ENCODE results near the gene IGFLR1. TPM values are rescaled to one million over a fixed set of nuclear protein-coding genes. Genes with fewer than 3 reads are reported as not detected.
A peak's percentile ranks its signal among the peaks of the same experiment; 100 is the strongest.

Gene IGFLR1
- total and polyA plus RNA-seq, 2 of the 4 experiments (the other 2 are of a cell fraction): 0.72 to 2.7 TPM

GRCh38 chr19:35757749-35758608 lies 15.7 kb upstream of the IGFLR1 start, which contains the start of gene PROSER3:
Gene PROSER3 (plus strand): TSS chr19:35758176. CDS start chr19:35758216, 40 bp downstream.
- peaks cover 20% of the 10 kb centered on the region; the same call in 1 of the 2 replicates for H3K9me1 ChIP-seq (ENCODE audit: insufficient read depth, low read length)
- peak within 1 kb of the TSS; percentile 96 for H2AFZ ChIP-seq (replicated peaks; ENCODE audit: low read length, poor library complexity)
- H3K4me1 ChIP-seq (ENCODE audit: control insufficient read depth, insufficient read depth, low read length): peaks cover 13% of the 10 kb centered on the region
- peak within 1 kb of the TSS; percentile 96 for H2BK5ac ChIP-seq (ENCODE audit: low read depth, low read length, poor library complexity, severe bottlenecking)
- peak within 1 kb of the TSS; percentile 93 for H3K4ac ChIP-seq (ENCODE audit: low read depth, low read length)
- TSS peak; percentile 74 for BruUV-seq (replicated peaks)
- peaks cover 28% of the 10 kb centered on the region for H3K36me3 ChIP-seq (ENCODE audit: control insufficient read depth, insufficient read depth, low read length)
- 2% methylated on average over 14 of the region's 53 CpGs; no CpG with 5 or more reads in 1 of the 2 experiments for WGBS, 2 experiments (ENCODE audit: extremely low coverage in 2 of 2, insufficient read length in 1 of 2)
- H3K27ac ChIP-seq (ENCODE audit: insufficient read depth, low read length): peak within 1 kb of the TSS; percentile 97
- peaks cover 6% of the 10 kb centered on the region; the same call in 1 of the 2 replicates for H4K20me1 ChIP-seq (ENCODE audit: insufficient read depth, low read length)
- peak within 1 kb of the TSS; percentile 92 for H4K91ac ChIP-seq (ENCODE audit: insufficient read depth, low read depth, low read length)
- intact Hi-C loops (cut with micrococcal nuclease) (loop anchor here (2.0 to 5.0 kb wide), 2 partner anchors 17 to 174 kb away; partner anchors contain the start of gene ARHGAP33), in situ Hi-C loops (cut with MboI; ENCODE audit: low sequenced_read_pairs) (no loop called here), dilution Hi-C loops (cut with HindIII; ENCODE audit: low sequenced_read_pairs, unreplicated experiment) (no loop called here)
- H3K9me3 ChIP-seq (ENCODE audit: control insufficient read depth, insufficient read depth, low read length): no peaks in the 10 kb centered on the region
- H3K23ac ChIP-seq (ENCODE audit: low read depth, low read length): peak within 1 kb of the TSS; percentile 96
- ATAC-seq (ENCODE audit: low read depth) (peak; percentile 86), DNase-seq (peak; percentile 100)
- peak within 1 kb of the TSS; percentile 96 for H3K14ac ChIP-seq (replicated peaks; ENCODE audit: low read depth, low read length)
- H3K4me3 ChIP-seq (ENCODE audit: insufficient read depth, low read depth, low read length): peak within 1 kb of the TSS; percentile 58
- H2BK20ac ChIP-seq (ENCODE audit: low read depth, low read length): peak within 1 kb of the TSS; percentile 47; the same call in 1 of the 2 replicates
- H2BK15ac ChIP-seq (ENCODE audit: low read depth, low read length): peak within 1 kb of the TSS; percentile 56; the same call in 1 of the 3 replicates
- peak within 1 kb of the TSS; percentile 82 for H2AK5ac ChIP-seq (ENCODE audit: low read depth, low read length)
- peak within 1 kb of the TSS; percentile 80 for H4K5ac ChIP-seq (ENCODE audit: low read depth, low read length)
- H3K27me3 ChIP-seq (ENCODE audit: control insufficient read depth, insufficient read depth, low read length): no peaks in the 10 kb centered on the region
- POLR2A ChIA-PET (ENCODE audit: unreplicated experiment): no interaction called here
- H3K4me2 ChIP-seq (ENCODE audit: low read depth, low read length): peak within 1 kb of the TSS; percentile 93
- peak within 1 kb of the TSS; percentile 90 for H3K9ac ChIP-seq (ENCODE audit: low read depth, low read length)
- H4K8ac ChIP-seq (ENCODE audit: low read depth in 2 of 2, low read length in 2 of 2): peak within 1 kb of the TSS; percentile 80 to 99
- CTCF ChIA-PET: interaction anchor here (0.6 kb wide), 1 partner anchor 173 kb away, joined by 3 read pairs; no protein-coding TSS in a partner anchor
- peaks cover 35 to 64% of the 10 kb centered on the region in 2 experiments for H3K79me1 ChIP-seq (ENCODE audit: low read depth in 1 of 2, low read length in 2 of 2)
- peak within 1 kb of the TSS; percentile 92 for H2BK120ac ChIP-seq (ENCODE audit: low read depth, low read length)
- H2AK9ac ChIP-seq (replicated peaks; ENCODE audit: low read depth, low read length, poor library complexity): peak within 1 kb of the TSS; percentile 95
- TF ChIP-seq ELK1 (IDR thresholded peaks at IDR 0.05; ENCODE audit: borderline replicate concordance, low read depth, low read length): no peak
- no peak for TF ChIP-seq CEBPB (IDR thresholded peaks at IDR 0.05; ENCODE audit: low read depth, low read length)
- no peak for TF ChIP-seq NFE2L2 (IDR thresholded peaks at IDR 0.05; ENCODE audit: low read depth, low read length)
- peak; percentile 49; the same call in 1 of the 2 replicates for TF ChIP-seq MXI1 (IDR thresholded peaks at IDR 0.05; ENCODE audit: borderline replicate concordance, low read depth, low read length)
- no peak for TF ChIP-seq RAD21 (IDR thresholded peaks at IDR 0.05; ENCODE audit: low read length)
- TF ChIP-seq POLR2A (IDR thresholded peaks at IDR 0.05; ENCODE audit: low read depth, low read length): peak; percentile 71
- TF ChIP-seq MAZ (IDR thresholded peaks at IDR 0.05; ENCODE audit: borderline replicate concordance, low read depth, low read length): peak; percentile 77; the same call in 1 of the 2 replicates
- TF ChIP-seq FOS (IDR thresholded peaks at IDR 0.05; ENCODE audit: low read depth, low read length): peak; percentile 90; the same call in 1 of the 2 replicates
- TF ChIP-seq CTCF (conservative IDR thresholded peaks at IDR 0.05; ENCODE audit: low read depth, low read length): no peak
- TF ChIP-seq USF2 (IDR thresholded peaks at IDR 0.05; ENCODE audit: low read depth, low read length): peak; percentile 29; the same call in 1 of the 2 replicates
- no peak for TF ChIP-seq RFX5 (IDR thresholded peaks at IDR 0.05; ENCODE audit: low read depth, low read length)
- TF ChIP-seq SMC3 (IDR thresholded peaks at IDR 0.05; ENCODE audit: low read depth, low read length): no peak
- H3K18ac ChIP-seq (ENCODE audit: low read depth, low read length): peak within 1 kb of the TSS; percentile 68
- H3K56ac ChIP-seq (ENCODE audit: extremely low read depth, insufficient read depth, low read length): peak within 1 kb of the TSS; percentile 95
